Smooth muscle cell of the umbilical artery (primary cell): Measurements from ENCODE around the gene MAK. TPM values are rescaled to one million over a fixed set of nuclear protein-coding genes. Genes with fewer than 3 reads are reported as not detected.

Experiments
- total RNA-seq: library from RNA; depleted of rRNA; stranded (reverse); fragments of >200 nt; gene quantifications from 2 replicates; pipeline ENCODE4 v1.2.3, GENCODE V29; 2014

The MAK gene
- total RNA-seq = not detected in 2 replicates

GRCh38 chr6:10837995-10838793 lies at the start of gene MAK:
Gene MAK, minus strand, starts transcription at chr6:10838539. Its CDS starts 7,891 bp downstream, at chr6:10830648.

GRCh38 chr6:10886691-10887502 lies 48.6 kb upstream of the MAK start, which contains the start of gene SYCP2L:
Gene SYCP2L, plus strand, starts transcription at chr6:10887052. Its CDS starts 75 bp downstream, at chr6:10887127.

DNA sequence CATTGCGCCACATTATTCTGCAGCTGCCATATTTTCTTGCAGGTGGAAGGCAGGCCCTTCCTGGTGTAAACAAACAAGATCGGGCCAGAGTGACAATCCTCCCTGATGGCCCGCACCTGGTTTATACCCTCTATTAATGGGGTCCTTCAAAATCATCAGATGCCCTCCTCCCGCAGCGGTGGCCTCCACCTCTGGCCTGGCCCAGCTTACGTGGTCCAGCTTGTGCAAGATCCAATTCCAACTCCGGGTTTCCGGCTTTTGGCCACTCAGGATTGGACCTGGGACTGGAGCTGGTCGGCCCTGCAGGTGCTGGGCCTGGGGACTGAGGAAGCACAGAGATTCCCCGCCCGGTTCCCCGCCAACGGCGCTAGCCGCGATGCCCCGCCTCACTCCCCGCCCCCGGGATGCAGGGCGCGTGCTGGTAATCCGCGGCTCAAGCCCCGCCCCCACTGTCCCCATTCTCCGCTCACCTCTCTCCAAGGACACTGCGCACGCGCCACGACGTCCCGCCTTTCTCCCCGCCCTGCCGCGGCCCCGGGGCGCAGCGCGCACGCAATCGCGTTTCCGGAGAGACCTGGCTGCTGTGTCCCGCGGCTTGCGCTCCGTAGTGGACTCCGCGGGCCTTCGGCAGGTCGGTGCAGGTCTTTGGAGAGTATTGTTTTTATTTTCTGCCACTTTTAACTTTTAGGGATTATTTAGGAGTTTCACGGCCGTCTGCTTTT lies 90.9 kb downstream of the MAK start, which contains the start of gene TMEM14B:
Gene TMEM14B, plus strand, starts transcription at position 555 of the 722 bp plus-strand sequence. CDS start 1,441 bp downstream, outside the sequence.

GRCh38 chr6:10722820-10723566 lies 115.3 kb downstream of the MAK start, which contains the start of gene TMEM14C:
Gene TMEM14C, plus strand, starts transcription at chr6:10723070. Its CDS starts 1,544 bp downstream, at chr6:10724614.

Other genes starting within 250 kb of the MAK start
- gene C6orf52, start 143.9 kb downstream of the MAK start, total RNA-seq = 0.30 TPM in 1 of 2 replicates, not detected in the other
- 20.5 and 22.0 TPM in 2 replicates for gene PAK1IP1, start 143.6 kb downstream of the MAK start, total RNA-seq
- gene TMEM14C, start 115.5 kb downstream of the MAK start, total RNA-seq = 70.9 and 138 TPM in 2 replicates
- gene TMEM14B, start 90.7 kb downstream of the MAK start, total RNA-seq = 47.6 and 82.8 TPM in 2 replicates
- gene GCM2, start 43.5 kb upstream of the MAK start, total RNA-seq = not detected in 2 replicates
- gene SYCP2L, start 48.5 kb upstream of the MAK start, total RNA-seq = 0.05 and 0.59 TPM in 2 replicates
- 0.65 and 0.89 TPM in 2 replicates for gene ELOVL2, start 205.8 kb upstream of the MAK start, total RNA-seq